ENCODE data around the gene RPTOR. TPM values are rescaled to one million over a fixed set of nuclear protein-coding genes. Genes with fewer than 3 reads are reported as not detected.

The RPTOR gene
- total RNA-seq, 4 donors from 2014 or later, result 19.0 to 48.3 (median 27.3) TPM

GRCh38 chr17:81000334-81000630 lies 455.6 kb downstream of the RPTOR start:
- DNase-seq, result no peak
- Histone ChIP-seq H3K4me3 (no peak overlapping the region), H3K27ac (no peak overlapping the region), H3K4me1 (peaks cover 8 to 14% of the 10 kb centered on the region in 2 donors), H3K27me3 (peaks cover 0 to 17% of the 10 kb centered on the region in 2 donors), H3K36me3 (no peaks in the 10 kb centered on the region), H3K9me3 (no peaks in the 10 kb centered on the region)
- intact Hi-C loops (cut with DNase I; ENCODE audit: low total_unique reads), result no loop called here
- TF ChIP-seq POLR2A (IDR thresholded peaks at IDR 0.05), result no peak
- TF ChIP-seq CTCF (IDR thresholded peaks at IDR 0.05), result no peak

DNA sequence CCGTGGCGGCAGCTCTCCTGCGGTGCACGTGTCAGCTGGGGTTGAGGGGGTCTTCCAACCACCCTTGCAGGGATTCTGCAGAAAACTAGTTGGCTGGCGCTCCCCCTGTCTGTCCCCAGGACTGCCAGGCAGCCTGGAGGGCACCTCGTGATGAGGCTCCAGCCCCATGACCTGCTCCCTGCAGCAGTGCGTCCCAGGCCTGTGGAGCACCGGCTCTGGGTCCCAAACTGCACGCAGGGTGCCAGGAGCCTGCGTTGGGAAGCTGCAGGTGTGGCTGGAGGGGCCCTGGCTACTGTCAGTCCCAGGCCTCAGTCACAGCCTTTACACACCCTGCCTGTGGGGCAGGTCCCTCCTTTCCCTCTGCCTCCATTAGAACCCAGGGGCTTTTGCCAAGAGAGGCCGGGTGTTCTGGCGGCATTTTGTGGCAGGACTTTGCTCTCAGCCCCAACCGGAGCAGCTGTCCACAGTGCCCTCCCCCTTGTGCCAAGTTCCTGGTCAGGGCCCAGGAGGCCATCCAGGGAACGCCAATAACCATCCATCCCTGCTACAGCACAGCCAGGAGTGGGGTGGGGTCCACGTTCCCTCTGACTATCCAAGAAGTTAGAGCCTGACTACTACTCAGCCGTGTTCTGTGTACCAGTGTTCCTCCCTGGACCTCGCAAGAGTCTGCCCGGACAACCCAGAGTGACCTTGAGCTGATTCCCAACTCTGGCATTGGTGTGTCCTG lies 456.2 kb downstream of the RPTOR start:
- intact Hi-C loops (cut with DNase I; ENCODE audit: low total_unique reads), result no loop called here
- Histone ChIP-seq H3K9me3 (no peaks in the 10 kb centered on the region), H3K4me3 (no peak overlapping the region), H3K36me3 (no peaks in the 10 kb centered on the region), H3K27me3 (peaks cover 0 to 17% of the 10 kb centered on the region in 2 donors), H3K4me1 (peaks cover 8 to 14% of the 10 kb centered on the region in 2 donors), H3K27ac (no peak overlapping the region)
- TF ChIP-seq POLR2A (IDR thresholded peaks at IDR 0.05) (no peak), CTCF (IDR thresholded peaks at IDR 0.05) (no peak)
- no peak for DNase-seq

GRCh38 chr17:81002013-81002384 lies 457.4 kb downstream of the RPTOR start:
- no peak overlapping the region for H3K4me3 ChIP-seq
- H3K36me3 ChIP-seq, result no peaks in the 10 kb centered on the region
- peaks cover 8 to 14% of the 10 kb centered on the region in 2 donors for H3K4me1 ChIP-seq
- H3K27me3 ChIP-seq, result peaks cover 0 to 17% of the 10 kb centered on the region in 2 donors
- no peak overlapping the region for H3K27ac ChIP-seq
- DNase-seq, result no peak
- no peak for TF ChIP-seq POLR2A (IDR thresholded peaks at IDR 0.05)
- no peak for TF ChIP-seq CTCF (IDR thresholded peaks at IDR 0.05)
- intact Hi-C loops (cut with DNase I; ENCODE audit: low total_unique reads), result no loop called here
- H3K9me3 ChIP-seq, result no peaks in the 10 kb centered on the region

- intact Hi-C loops (cut with DNase I; ENCODE audit: low total_unique reads), result no loop called here
- Histone ChIP-seq H3K9me3 (no peaks in the 10 kb centered on the region), H3K4me3 (no peak overlapping the region), H3K4me1 (peaks cover 8 to 14% of the 10 kb centered on the region in 2 donors), H3K27ac (no peak overlapping the region), H3K27me3 (peaks cover 0 to 17% of the 10 kb centered on the region in 2 donors), H3K36me3 (no peaks in the 10 kb centered on the region)
- peak; percentile 71 to 78 for DNase-seq
- TF ChIP-seq CTCF (IDR thresholded peaks at IDR 0.05) (no peak), POLR2A (IDR thresholded peaks at IDR 0.05) (no peak)
Measured at GRCh38 chr17:81002409-81003361, 458.0 kb downstream of the RPTOR start.
